ENCODE results near the gene FAM221B. TPM values are rescaled to one million over a fixed set of nuclear protein-coding genes. Genes with fewer than 3 reads are reported as not detected.

Gene FAM221B
- total and polyA plus RNA-seq, 9 of the 15 experiments (the other 6 are each of a cell fraction or from before 2014, with no cell fraction given): 0.01 TPM; not detected in 8

DNA sequence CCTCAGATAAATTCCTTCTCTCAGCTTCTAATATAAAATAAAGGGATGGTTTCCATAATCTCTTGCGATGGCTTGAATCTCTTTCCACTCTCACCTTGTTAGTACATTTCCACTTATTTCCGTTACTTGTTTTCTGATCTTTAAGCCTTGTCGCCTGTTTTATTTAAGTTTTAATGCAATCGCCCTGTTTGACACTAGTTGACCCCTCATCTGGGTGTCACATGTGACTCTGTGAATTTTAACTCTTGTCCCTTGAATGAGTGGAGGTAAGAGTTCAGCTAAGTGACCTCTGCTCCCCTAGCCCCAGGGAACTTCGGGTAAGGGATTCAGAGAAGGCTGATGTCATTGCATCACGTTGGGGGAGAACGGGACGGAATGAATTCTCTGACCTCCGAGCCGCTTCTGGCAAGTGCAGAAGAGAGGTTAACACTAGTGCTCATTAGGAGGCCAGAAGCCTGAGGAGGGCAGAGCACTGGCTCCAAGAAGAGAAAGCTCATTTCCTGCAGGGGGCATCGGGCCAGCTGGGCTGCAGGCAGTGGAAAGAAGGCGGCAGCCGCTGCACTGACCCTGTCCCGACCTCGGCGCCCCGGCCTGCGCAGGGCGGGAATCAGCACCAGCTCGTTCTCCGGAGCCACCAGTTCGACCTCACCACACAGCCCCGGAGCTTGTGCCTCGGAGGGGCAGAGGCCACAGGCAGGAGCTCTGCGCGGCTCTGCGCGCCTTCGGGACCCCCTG lies 14.3 kb downstream of the FAM221B start (continued):
- TF ChIP-seq ZNF655 (CRISPR knock-in tag; IDR thresholded peaks at IDR 0.05): no peak
- TF ChIP-seq ZNF165 (CRISPR knock-in tag; IDR thresholded peaks at IDR 0.05; ENCODE audit: borderline replicate concordance): no peak
- no peak for TF ChIP-seq MTA2 (IDR thresholded peaks at IDR 0.05; ENCODE audit: low read depth)
- no peak for TF ChIP-seq FOXJ3 (CRISPR knock-in tag; IDR thresholded peaks at IDR 0.05)
- TF ChIP-seq, protein P1, sequence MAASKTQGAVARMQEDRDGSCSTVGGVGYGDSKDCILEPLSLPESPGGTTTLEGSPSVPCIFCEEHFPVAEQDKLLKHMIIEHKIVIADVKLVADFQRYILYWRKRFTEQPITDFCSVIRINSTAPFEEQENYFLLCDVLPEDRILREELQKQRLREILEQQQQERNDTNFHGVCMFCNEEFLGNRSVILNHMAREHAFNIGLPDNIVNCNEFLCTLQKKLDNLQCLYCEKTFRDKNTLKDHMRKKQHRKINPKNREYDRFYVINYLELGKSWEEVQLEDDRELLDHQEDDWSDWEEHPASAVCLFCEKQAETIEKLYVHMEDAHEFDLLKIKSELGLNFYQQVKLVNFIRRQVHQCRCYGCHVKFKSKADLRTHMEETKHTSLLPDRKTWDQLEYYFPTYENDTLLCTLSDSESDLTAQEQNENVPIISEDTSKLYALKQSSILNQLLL (CRISPR knock-in tag; IDR thresholded peaks at IDR 0.05; ENCODE audit: borderline replicate concordance): no peak
- no peak for TF ChIP-seq RBM22 (IDR thresholded peaks at IDR 0.05; ENCODE audit: low read depth, low read length, poor library complexity, severe bottlenecking)
- no peak for TF ChIP-seq RB1 (IDR thresholded peaks at IDR 0.05; ENCODE audit: low read depth)
- no peak for TF ChIP-seq ZSCAN32 (CRISPR knock-in tag; IDR thresholded peaks at IDR 0.05)
- TF ChIP-seq, protein P2, sequence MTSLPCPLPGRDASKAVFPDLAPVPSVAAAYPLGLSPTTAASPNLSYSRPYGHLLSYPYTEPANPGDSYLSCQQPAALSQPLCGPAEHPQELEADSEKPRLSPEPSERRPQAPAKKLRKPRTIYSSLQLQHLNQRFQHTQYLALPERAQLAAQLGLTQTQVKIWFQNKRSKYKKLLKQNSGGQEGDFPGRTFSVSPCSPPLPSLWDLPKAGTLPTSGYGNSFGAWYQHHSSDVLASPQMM (CRISPR knock-in tag; IDR thresholded peaks at IDR 0.05): no peak
- peak; percentile 78 for TF ChIP-seq CEBPG (CRISPR knock-in tag; IDR thresholded peaks at IDR 0.05)
- TF ChIP-seq CEBPG (tag; conservative IDR thresholded peaks at IDR 0.05 in 1 of 2, IDR thresholded peaks at IDR 0.05 in 1 of 2): peak; percentile 41 to 74
- peak; percentile 57; the same call in 1 of the 2 replicates for TF ChIP-seq ATF4 (CRISPR knock-in tag; IDR thresholded peaks at IDR 0.05)
- TF ChIP-seq POLR2AphosphoS5 (IDR thresholded peaks at IDR 0.05; ENCODE audit: control insufficient read depth, insufficient read depth, low read depth, low read length): peak; percentile 49; the same call in 1 of the 2 replicates
- TF ChIP-seq HNRNPUL1 (IDR thresholded peaks at IDR 0.05; ENCODE audit: low read length): no peak
- no peak for TF ChIP-seq HMBOX1 (IDR thresholded peaks at IDR 0.05)
- TF ChIP-seq NR1H2 (CRISPR knock-in tag; IDR thresholded peaks at IDR 0.05): no peak
- no peak for TF ChIP-seq ZNF445 (CRISPR knock-in tag; IDR thresholded peaks at IDR 0.05; ENCODE audit: low read depth)
- no peak for TF ChIP-seq CREB1 (IDR thresholded peaks at IDR 0.05)
- no peak for TF ChIP-seq CREB1 (CRISPR knock-in tag; IDR thresholded peaks at IDR 0.05)
- no peak for TF ChIP-seq ATF1 (CRISPR knock-in tag; IDR thresholded peaks at IDR 0.05)
- TF ChIP-seq ATF1 (tag; IDR thresholded peaks at IDR 0.05): no peak
- TF ChIP-seq TEAD1 (CRISPR knock-in tag; IDR thresholded peaks at IDR 0.05): 0 out of 4 replicates have a peak, but pooled peaks of 1 of the 2 experiments have one; percentile 36
- no peak for TF ChIP-seq ESRRB (CRISPR knock-in tag; IDR thresholded peaks at IDR 0.05; ENCODE audit: borderline replicate concordance)
- TF ChIP-seq DDX20 (tag; IDR thresholded peaks at IDR 0.05; ENCODE audit: low read depth): no peak
- TF ChIP-seq ZNF384 (IDR thresholded peaks at IDR 0.05; ENCODE audit: low read depth, low read length): no peak
- TF ChIP-seq ZNF347 (CRISPR knock-in tag; IDR thresholded peaks at IDR 0.05; ENCODE audit: low read depth): no peak

Data from K562 (cell line).